SK-N-SH treated with all-trans-retinoic acid at 6 μM for 48 hours (cell line): ENCODE results near the gene NCAPG2.

Source experiments
- ATAC-seq: fragments of 200-7000 bp; cut with Tn5 transposase; 3 replicates; pipeline ENCODE4 v1.9.1; 2020; ENCODE audit warnings: mild to moderate bottlenecking, moderate library complexity
- ARNTL ChIP-seq: fragments of 450-650 bp; formaldehyde crosslinking; IDR thresholded peaks from 2 replicates; pipeline ENCODE4 v1.5.0; 2020; ENCODE audit warnings: low read depth, mild to moderate bottlenecking, moderate library complexity, borderline replicate concordance
- BACH2 ChIP-seq: fragments of 250-450 bp; sonication (Bioruptor Pico); IDR thresholded peaks from 2 replicates; pipeline ENCODE4 v1.9.0; 2021; ENCODE audit warnings: mild to moderate bottlenecking, borderline replicate concordance
- CSDC2 ChIP-seq: fragments of 250-450 bp; sonication (Bioruptor Pico); IDR thresholded peaks from 2 replicates; pipeline ENCODE4 v1.5.0; 2020; ENCODE audit warnings: mild to moderate bottlenecking, moderate library complexity
- ESRRG ChIP-seq: fragments of 250-450 bp; sonication (Bioruptor Pico); IDR thresholded peaks from 2 replicates; pipeline ENCODE4 v1.6.1; 2021; ENCODE audit warnings: mild to moderate bottlenecking
- GLIS3 ChIP-seq: fragments of 250-450 bp; sonication (Bioruptor Pico); IDR thresholded peaks from 2 replicates; pipeline ENCODE4 v1.5.0; 2020; ENCODE audit warnings: mild to moderate bottlenecking, moderate library complexity
- ISL1 ChIP-seq: fragments of 250-450 bp; sonication (Bioruptor Pico); IDR thresholded peaks from 2 replicates; pipeline ENCODE4 v2.1.2; 2022; ENCODE audit warnings: mild to moderate bottlenecking, moderate library complexity
- OSR1 ChIP-seq: fragments of 250-450 bp; sonication (Bioruptor Pico); IDR thresholded peaks from 2 replicates; pipeline ENCODE4 v1.8.0; 2022; ENCODE audit warnings: moderate library complexity, mild to moderate bottlenecking, inconsistent platforms
- PPARA ChIP-seq: fragments of 250-450 bp; sonication (Bioruptor Pico); IDR thresholded peaks from 2 replicates; pipeline ENCODE4 v1.5.0; 2020; ENCODE audit warnings: mild to moderate bottlenecking, borderline replicate concordance
- RARB ChIP-seq: fragments of 250-450 bp; sonication (Bioruptor Pico); IDR thresholded peaks from 2 replicates; pipeline ENCODE4 v1.8.0; 2021; ENCODE audit warnings: mild to moderate bottlenecking, moderate library complexity
- SNAI2 ChIP-seq: fragments of 250-450 bp; sonication (Bioruptor Pico); IDR thresholded peaks from 2 replicates; pipeline ENCODE4 v1.5.0; 2020; ENCODE audit warnings: mild to moderate bottlenecking, moderate library complexity
- TCF4 ChIP-seq: fragments of 250-450 bp; sonication (Bioruptor Pico); IDR thresholded peaks from 2 replicates; pipeline ENCODE4 v1.8.0; 2021; ENCODE audit warnings: mild to moderate bottlenecking, moderate library complexity, borderline replicate concordance
- TOX ChIP-seq: fragments of 250-450 bp; sonication (Bioruptor Pico); IDR thresholded peaks from 2 replicates; pipeline ENCODE4 v1.8.0; 2021; ENCODE audit warnings: mild to moderate bottlenecking, moderate library complexity, borderline replicate concordance
- ZC3H10 ChIP-seq: fragments of 250-450 bp; sonication (Bioruptor Pico); IDR thresholded peaks from 2 replicates; pipeline ENCODE4 v1.5.1; 2021; ENCODE audit warnings: mild to moderate bottlenecking, moderate library complexity
- ZFP3 ChIP-seq: fragments of 250-450 bp; sonication (Bioruptor Pico); IDR thresholded peaks from 2 replicates; pipeline ENCODE4 v1.5.0; 2020; ENCODE audit warnings: mild to moderate bottlenecking, moderate library complexity
- ZFP30 ChIP-seq: fragments of 450-650 bp; formaldehyde crosslinking; IDR thresholded peaks from 2 replicates; pipeline ENCODE4 v1.5.0; 2022; ENCODE audit warnings: mild to moderate bottlenecking, moderate library complexity
- ZNF565 ChIP-seq: fragments of 450-650 bp; formaldehyde crosslinking; conservative IDR thresholded peaks from 2 replicates; pipeline ENCODE4 v1.5.0; 2020; ENCODE audit warnings: low read depth, mild to moderate bottlenecking, moderate library complexity
- ZNF70 ChIP-seq: fragments of 450-650 bp; formaldehyde crosslinking; IDR thresholded peaks from 2 replicates; pipeline ENCODE4 v1.5.0; 2020; ENCODE audit warnings: mild to moderate bottlenecking, moderate library complexity
- TF ChIP-seq, protein P1 (sequence below): fragments of 250-450 bp; sonication (Bioruptor Pico); IDR thresholded peaks from 2 replicates; pipeline ENCODE4 v1.5.1; 2021; ENCODE audit warnings: mild to moderate bottlenecking, moderate library complexity
- TF ChIP-seq, protein P2 (sequence below): fragments of 250-450 bp; sonication (Bioruptor Pico); IDR thresholded peaks from 2 replicates; pipeline ENCODE4 v1.8.0; 2020; ENCODE audit warnings: mild to moderate bottlenecking, moderate library complexity, borderline replicate concordance
- TF ChIP-seq, protein P3 (sequence below): fragments of 250-450 bp; sonication (Bioruptor Pico); IDR thresholded peaks from 2 replicates; pipeline ENCODE4 v1.5.1; 2020; ENCODE audit warnings: low read depth, mild to moderate bottlenecking, moderate library complexity

NCAPG2 gene

DNA sequence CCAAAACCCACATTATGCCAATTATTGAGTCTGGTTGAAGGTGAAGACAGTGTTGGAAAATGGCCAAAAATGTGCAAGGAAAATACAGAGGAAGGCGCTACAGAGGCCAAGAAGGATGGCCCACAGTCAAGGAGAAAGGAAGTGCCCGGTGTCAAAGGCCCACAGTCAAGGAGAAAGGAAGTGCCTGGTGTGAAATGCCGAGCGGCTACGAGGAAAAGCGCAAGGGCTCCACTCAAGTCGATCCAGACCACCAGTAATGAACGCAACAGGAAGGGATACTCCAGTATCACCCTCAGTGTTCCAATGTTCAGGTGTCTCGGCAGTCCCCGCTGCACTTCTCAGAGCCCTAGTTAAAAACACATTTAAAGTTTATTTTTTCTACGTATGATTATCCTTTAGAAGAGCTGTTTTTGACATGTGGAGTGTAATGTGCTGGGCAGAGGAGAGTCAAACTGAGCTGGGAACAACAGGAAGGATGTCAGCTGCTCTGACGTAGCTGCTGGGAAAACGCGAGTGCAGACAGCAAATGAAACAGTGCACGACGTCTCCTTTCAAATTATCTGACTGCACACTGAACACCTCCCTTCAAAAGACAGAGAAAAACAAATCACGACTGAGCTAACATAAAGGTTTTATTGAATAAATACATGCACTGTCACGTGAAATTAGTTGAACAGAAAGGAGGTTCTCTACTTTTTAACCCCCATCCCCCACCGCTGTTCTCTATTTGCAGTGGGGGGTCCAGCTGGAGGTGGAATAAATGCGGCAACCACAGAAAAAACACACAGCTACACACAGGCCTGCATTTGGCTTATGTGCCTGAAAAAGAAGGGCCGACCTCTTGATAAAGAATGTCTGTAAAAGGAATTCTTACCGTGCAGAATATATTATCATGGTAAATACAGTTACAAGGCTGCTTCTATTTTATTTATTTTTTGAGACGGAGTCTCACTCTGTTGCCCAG is 26.1 kb upstream of the NCAPG2 start (continued):
- TF ChIP-seq, protein P1, sequence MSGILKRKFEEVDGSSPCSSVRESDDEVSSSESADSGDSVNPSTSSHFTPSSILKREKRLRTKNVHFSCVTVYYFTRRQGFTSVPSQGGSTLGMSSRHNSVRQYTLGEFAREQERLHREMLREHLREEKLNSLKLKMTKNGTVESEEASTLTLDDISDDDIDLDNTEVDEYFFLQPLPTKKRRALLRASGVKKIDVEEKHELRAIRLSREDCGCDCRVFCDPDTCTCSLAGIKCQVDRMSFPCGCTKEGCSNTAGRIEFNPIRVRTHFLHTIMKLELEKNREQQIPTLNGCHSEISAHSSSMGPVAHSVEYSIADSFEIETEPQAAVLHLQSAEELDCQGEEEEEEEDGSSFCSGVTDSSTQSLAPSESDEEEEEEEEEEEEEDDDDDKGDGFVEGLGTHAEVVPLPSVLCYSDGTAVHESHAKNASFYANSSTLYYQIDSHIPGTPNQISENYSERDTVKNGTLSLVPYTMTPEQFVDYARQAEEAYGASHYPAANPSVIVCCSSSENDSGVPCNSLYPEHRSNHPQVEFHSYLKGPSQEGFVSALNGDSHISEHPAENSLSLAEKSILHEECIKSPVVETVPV (CRISPR knock-in tag): no peak
- no peak for TF ChIP-seq ISL1 (CRISPR knock-in tag)
- TF ChIP-seq, protein P2, sequence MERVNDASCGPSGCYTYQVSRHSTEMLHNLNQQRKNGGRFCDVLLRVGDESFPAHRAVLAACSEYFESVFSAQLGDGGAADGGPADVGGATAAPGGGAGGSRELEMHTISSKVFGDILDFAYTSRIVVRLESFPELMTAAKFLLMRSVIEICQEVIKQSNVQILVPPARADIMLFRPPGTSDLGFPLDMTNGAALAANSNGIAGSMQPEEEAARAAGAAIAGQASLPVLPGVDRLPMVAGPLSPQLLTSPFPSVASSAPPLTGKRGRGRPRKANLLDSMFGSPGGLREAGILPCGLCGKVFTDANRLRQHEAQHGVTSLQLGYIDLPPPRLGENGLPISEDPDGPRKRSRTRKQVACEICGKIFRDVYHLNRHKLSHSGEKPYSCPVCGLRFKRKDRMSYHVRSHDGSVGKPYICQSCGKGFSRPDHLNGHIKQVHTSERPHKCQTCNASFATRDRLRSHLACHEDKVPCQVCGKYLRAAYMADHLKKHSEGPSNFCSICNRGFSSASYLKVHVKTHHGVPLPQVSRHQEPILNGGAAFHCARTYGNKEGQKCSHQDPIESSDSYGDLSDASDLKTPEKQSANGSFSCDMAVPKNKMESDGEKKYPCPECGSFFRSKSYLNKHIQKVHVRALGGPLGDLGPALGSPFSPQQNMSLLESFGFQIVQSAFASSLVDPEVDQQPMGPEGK (CRISPR knock-in tag): no peak
- TF ChIP-seq ZFP30 (CRISPR knock-in tag): no peak
- no peak for TF ChIP-seq ARNTL (CRISPR knock-in tag)

DNA sequence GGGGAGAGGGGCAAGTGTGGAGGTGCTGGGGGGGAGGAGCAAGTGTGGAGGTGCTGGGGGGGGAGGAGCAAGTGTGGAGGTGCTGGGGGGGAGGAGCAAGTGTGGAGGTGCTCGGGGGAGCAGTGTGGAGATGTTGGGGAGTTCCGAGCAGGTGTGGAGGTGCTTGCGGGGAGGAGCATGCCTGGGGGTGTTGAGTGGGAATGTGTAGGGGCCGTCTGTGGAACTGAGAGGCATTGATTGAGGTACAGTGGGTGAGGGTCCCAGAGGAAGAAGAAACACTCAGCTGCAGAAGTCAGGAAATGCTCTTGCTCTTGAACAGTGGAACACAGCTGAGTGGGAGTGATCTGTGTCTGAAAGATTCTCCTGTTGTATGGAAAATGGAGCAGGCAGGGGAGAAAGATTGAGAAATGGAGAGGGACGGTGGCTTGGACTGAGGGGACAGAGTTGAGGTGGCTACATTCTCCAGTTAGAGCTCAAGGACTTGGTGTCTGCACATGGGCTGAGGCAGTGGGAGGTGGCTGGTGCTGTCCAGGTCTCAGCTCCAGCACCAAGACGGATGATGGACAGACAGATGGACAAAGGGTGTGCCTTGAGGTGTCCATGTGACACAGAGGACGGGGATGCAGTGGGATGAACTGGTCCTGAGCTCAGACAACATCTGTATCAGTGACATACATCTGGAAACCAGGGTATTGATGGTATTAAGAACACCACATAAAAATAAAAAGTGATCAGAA is 25.2 kb upstream of the NCAPG2 start:
- TF ChIP-seq ZC3H10 (CRISPR knock-in tag): no peak
- no peak for ATAC-seq

DNA sequence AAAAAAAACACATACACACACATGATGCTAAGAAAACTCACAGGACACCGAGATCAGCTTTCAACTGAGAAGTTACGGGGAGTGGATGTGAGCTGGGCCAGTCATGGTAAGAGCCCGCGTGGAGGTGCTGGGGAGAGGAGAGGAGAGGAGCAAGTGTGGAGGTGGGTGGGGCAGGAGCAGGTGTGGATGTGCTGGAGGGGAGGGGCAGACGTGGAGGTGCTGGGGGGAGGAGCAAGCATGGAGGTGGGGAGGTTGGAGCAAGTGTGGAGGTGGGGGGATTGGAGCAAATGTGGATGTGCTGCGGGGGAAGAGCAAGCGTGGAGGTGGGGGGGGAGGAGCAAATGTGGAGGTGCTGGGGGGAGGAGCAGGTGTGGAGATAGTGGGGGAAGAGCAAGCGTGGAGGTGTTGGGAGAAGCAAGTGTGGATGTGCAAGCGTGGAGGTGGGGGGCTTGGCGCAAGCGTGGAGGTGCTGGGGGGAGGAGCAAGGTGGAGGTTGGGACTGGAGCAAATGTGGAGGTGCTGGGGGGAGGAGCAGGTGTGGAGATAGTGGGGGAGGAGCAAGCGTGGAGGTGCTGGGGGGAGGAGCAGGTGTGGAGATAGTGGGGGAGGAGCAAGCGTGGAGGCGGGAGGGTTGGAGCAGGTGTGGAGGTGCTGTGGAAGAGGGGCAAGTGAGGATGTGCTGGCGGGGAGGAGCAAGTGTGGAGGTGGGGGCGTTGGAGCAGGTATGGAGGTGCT is 24.5 kb upstream of the NCAPG2 start:
- TF ChIP-seq, protein P1 (CRISPR knock-in tag): no peak
- TF ChIP-seq CSDC2 (CRISPR knock-in tag) (no peak), ARNTL (CRISPR knock-in tag) (no peak), TCF4 (CRISPR knock-in tag) (no peak)
- ATAC-seq: no peak

DNA sequence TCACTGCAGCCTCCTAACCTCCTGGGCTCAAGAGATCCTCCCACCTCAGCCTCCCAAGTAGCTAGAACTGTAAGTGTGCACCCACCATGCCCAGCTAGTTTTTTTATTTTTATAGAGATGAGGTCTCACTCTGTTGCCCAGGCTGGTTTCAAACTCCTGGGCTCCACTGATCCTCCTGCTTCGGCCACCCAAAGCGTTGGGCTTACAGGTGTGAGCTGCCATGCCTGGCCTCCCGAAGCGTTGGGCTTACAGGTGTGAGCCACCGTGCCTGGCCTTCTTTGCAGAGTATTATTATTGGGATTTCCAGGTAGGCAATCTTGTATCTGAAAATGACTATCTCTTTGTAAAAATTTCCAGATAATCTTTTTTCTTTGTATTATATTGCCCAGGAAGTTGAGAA is 23.1 kb upstream of the NCAPG2 start:
- no peak for ATAC-seq
- TF ChIP-seq ZC3H10 (CRISPR knock-in tag): no peak

DNA sequence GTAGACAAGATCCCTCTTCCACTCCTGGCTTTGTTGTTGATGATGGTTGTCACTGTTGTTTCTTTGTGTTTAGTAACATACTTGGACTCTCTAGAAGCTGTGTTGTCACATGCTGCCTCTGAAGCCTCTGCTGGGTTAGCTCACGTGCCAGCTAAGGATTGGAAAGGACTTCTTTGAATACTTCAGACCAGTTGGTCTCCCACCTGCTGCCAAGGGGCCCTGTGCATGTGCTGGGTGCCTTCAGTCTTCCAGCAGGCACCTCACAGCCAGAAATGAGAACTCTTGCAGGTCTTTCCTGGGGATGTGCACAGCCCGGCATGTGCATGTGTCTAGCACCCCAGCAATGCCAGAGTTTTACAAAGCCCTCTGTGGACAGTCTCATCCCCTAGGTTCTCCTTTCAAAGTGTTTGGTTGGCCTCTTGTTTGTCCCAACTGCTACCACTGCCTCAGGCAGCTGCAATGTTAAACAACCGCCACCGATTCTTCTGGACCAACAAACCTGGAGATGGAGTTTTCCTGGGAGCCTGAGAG is 21.7 kb upstream of the NCAPG2 start:
- TF ChIP-seq, protein P3, sequence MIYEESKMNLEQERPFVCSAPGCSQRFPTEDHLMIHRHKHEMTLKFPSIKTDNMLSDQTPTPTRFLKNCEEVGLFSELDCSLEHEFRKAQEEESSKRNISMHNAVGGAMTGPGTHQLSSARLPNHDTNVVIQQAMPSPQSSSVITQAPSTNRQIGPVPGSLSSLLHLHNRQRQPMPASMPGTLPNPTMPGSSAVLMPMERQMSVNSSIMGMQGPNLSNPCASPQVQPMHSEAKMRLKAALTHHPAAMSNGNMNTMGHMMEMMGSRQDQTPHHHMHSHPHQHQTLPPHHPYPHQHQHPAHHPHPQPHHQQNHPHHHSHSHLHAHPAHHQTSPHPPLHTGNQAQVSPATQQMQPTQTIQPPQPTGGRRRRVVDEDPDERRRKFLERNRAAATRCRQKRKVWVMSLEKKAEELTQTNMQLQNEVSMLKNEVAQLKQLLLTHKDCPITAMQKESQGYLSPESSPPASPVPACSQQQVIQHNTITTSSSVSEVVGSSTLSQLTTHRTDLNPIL (CRISPR knock-in tag): no peak
- TF ChIP-seq ESRRG: no peak
- no peak for TF ChIP-seq ISL1 (CRISPR knock-in tag)
- TF ChIP-seq ZFP30 (CRISPR knock-in tag): no peak
- TF ChIP-seq ARNTL (CRISPR knock-in tag): no peak
- no peak for TF ChIP-seq GLIS3 (CRISPR knock-in tag)
- no peak for TF ChIP-seq PPARA
- TF ChIP-seq ZC3H10 (CRISPR knock-in tag): no peak
- no peak for TF ChIP-seq ZNF565 (CRISPR knock-in tag)
- no peak for TF ChIP-seq ZNF70
- no peak for TF ChIP-seq ZFP3 (CRISPR knock-in tag)
- TF ChIP-seq RARB: no peak
- no peak for TF ChIP-seq OSR1 (CRISPR knock-in tag)
- TF ChIP-seq TCF4 (CRISPR knock-in tag): no peak
- TF ChIP-seq SNAI2 (CRISPR knock-in tag): no peak
- TF ChIP-seq TOX (CRISPR knock-in tag): no peak
- no peak for TF ChIP-seq BACH2 (CRISPR knock-in tag)
- peak; percentile 29 for ATAC-seq
